Activated CD4-positive, alpha-beta memory T cell treated with anti-CD3 and anti-CD28 coated beads for 36 hours (primary cell): Measurements from ENCODE around the gene TMEM108. TPM values are rescaled to one million over a fixed set of nuclear protein-coding genes. Genes with fewer than 3 reads are reported as not detected.
A peak's percentile ranks its signal among the peaks of the same experiment; 100 is the strongest.

Source experiments
- CTCF ChIA-PET: fragments of 350-600 bp; sonication (Branson Sonifier 250); formaldehyde crosslinking; loops from one replicate; lab custom pipeline; 2021; ENCODE audit warnings: antibody characterized with exemption, inconsistent platforms; lab: Charles Lee
- POLR2A ChIA-PET: fragments of 350-600 bp; sonication (Branson Sonifier 250); formaldehyde crosslinking; loops from one replicate; lab custom pipeline; 2021; ENCODE audit warnings: antibody characterized with exemption; lab: Charles Lee
- DNase-seq: peaks from one replicate; pipeline ENCODE4 v3.0.0-alpha.2; 2020
- H3K27ac Mint-ChIP-seq: one replicate; pipeline ENCODE4 v1.8.0; 2021; ENCODE audit warnings: mixed read lengths
- H3K27me3 Mint-ChIP-seq: one replicate; pipeline ENCODE4 v1.8.0; 2021; ENCODE audit warnings: mixed read lengths
- H3K36me3 Mint-ChIP-seq: one replicate; pipeline ENCODE4 v1.8.0; 2021; ENCODE audit warnings: mixed read lengths
- H3K4me1 Mint-ChIP-seq: one replicate; pipeline ENCODE4 v1.8.0; 2021; ENCODE audit warnings: low read depth, mixed read lengths
- H3K4me3 Mint-ChIP-seq: one replicate; pipeline ENCODE4 v1.8.0; 2021; ENCODE audit warnings: mild to moderate bottlenecking, mixed read lengths
- H3K9me3 Mint-ChIP-seq: one replicate; pipeline ENCODE4 v1.8.0; 2021; ENCODE audit warnings: mixed read lengths
- intact Hi-C: fragments of 100-400 bp; cut with micrococcal nuclease; formaldehyde crosslinking; loops from one replicate; pipeline ENCODE4 v1.15.1; 2023
- total RNA-seq, 2 experiments: library from RNA; stranded (reverse); gene quantifications; one replicate each; pipeline ENCODE4 v1.2.3, GENCODE V29; 2021

The TMEM108 gene
- total RNA-seq, 2 experiments from 2014 or later = not detected

DNA sequence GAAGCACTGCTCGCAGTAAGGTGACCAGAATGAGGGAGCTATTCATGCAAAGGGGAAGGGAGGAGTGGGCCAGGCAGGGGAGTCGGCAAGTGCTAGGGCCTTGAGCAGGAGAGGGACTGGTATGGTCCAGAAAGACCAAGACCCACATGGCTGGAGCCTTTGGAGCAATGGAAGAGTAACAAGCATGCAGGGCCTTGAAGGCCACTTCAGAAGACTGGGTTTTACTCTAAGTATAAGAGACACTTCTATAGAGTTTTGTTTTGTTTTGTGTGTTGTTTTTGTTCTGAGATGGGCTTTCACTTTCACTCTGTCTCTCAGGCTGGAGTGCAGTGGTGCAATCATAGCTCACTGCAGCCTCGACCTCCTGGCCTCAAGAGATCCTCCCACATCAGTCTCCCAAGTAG, 403.7 kb downstream of the TMEM108 start:
- Mint-ChIP-seq H3K36me3 (peaks cover 1% of the 10 kb centered on the region), H3K4me3 (peak overlapping the region; percentile 48), H3K9me3 (peaks cover 8% of the 10 kb centered on the region), H3K27me3 (no peaks in the 10 kb centered on the region), H3K27ac (peak overlapping the region; percentile 47), H3K4me1 (peaks cover 35% of the 10 kb centered on the region)
- intact Hi-C loops = loop anchor here (1.0 to 10.0 kb wide), 8 partner anchors 19 to 850 kb away; partner anchors contain the start of genes ACAD11, CDV3 and SRPRB
- ChIA-PET POLR2A (interaction anchor here (0.7 to 1.1 kb wide), 3 partner anchors 15 to 132 kb away, joined by 3 to 4 read pairs (median 3); no protein-coding TSS in a partner anchor), CTCF (interaction anchor here (0.9 to 1.3 kb wide), 2 partner anchors 18 to 715 kb away, joined by 4 to 6 read pairs; no protein-coding TSS in a partner anchor)
- peak; percentile 43 for DNase-seq

DNA sequence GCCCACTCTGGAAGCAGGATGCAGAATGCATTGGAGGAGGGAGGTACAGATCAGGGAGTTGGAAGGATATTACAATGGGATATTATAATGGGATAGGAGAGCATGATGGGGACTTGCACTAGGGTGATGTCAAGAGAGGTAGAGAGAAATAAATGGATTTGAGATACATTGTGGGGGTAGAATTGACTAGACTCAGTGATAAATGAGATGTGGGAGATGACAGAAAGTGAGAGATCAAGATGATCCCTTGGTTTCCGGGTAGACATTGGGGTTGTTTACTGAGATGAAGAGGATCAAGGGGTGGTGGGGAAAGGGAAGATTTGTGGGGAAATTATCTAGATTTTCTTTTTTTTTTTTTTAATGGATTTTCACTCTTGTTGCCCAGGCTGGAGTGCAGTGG, 404.3 kb downstream of the TMEM108 start:
- peak overlapping the region; percentile 47 for H3K27ac Mint-ChIP-seq
- no peak overlapping the region for H3K4me3 Mint-ChIP-seq
- peaks cover 1% of the 10 kb centered on the region for H3K36me3 Mint-ChIP-seq
- H3K27me3 Mint-ChIP-seq = no peaks in the 10 kb centered on the region
- intact Hi-C loops = loop anchor here (1.0 to 10.0 kb wide), 8 partner anchors 18 to 850 kb away; partner anchors contain the start of genes ACAD11, CDV3 and SRPRB
- peaks cover 37% of the 10 kb centered on the region for H3K4me1 Mint-ChIP-seq
- CTCF ChIA-PET = interaction anchor here (1.3 to 1.7 kb wide), 2 partner anchors 133 to 716 kb away, joined by 4 to 14 read pairs; no protein-coding TSS in a partner anchor
- POLR2A ChIA-PET = interaction anchor here (1.1 kb wide), 1 partner anchor 14 kb away, joined by 3 read pairs; no protein-coding TSS in a partner anchor
- DNase-seq = no peak
- H3K9me3 Mint-ChIP-seq = peaks cover 8% of the 10 kb centered on the region

DNA sequence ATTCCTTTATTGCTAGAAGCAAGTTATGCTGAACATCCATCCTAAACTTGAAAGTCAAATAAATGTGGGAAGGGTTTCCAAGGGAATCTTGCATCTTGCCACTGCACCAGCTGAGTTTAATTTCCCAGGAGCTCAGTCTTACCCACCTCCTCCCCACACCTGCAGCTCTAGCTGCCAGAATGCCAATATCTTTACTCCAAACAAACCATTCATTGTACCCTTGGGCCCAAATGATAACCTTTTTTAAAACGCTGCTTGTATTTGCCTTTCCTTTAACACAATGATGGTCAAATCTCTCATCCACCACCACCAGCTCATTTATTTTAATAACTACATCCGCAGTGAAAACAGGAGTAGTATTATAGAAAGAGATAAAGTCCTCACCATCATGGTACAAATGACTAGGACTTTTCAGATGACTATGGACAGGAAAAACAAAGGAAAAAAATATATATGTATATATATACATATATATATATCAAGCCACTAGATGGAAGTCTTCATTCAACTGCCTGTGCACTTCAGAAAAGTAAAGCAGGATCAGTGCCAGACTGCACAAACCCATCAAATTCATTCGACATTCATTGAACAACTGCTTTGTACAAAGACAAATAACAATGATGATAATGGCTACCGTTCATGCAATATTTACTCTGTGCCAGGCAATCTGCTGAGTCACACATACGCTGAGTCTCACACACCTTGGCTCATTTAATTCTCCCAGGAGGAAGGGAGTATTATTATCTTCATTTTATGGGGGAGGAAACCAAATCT, 405.6 kb downstream of the TMEM108 start:
- Mint-ChIP-seq H3K4me1 (peaks cover 49% of the 10 kb centered on the region), H3K27me3 (no peaks in the 10 kb centered on the region), H3K9me3 (peaks cover 8% of the 10 kb centered on the region), H3K4me3 (no peak overlapping the region), H3K36me3 (peaks cover 1% of the 10 kb centered on the region), H3K27ac (peak overlapping the region; percentile 59)
- ChIA-PET POLR2A (interaction anchor here (1.1 to 1.5 kb wide), 2 partner anchors 49 to 131 kb away, joined by 3 to 15 read pairs; no protein-coding TSS in a partner anchor), CTCF (interaction anchor here (0.7 to 1.7 kb wide), 11 partner anchors 13 to 717 kb away, joined by 3 to 14 read pairs (median 4); partner anchors contain the start of gene CDV3)
- intact Hi-C loops = loop anchor here (2.0 to 10.0 kb wide), 4 partner anchors 17 to 848 kb away; partner anchors contain the start of gene ACAD11
- no peak for DNase-seq

DNA sequence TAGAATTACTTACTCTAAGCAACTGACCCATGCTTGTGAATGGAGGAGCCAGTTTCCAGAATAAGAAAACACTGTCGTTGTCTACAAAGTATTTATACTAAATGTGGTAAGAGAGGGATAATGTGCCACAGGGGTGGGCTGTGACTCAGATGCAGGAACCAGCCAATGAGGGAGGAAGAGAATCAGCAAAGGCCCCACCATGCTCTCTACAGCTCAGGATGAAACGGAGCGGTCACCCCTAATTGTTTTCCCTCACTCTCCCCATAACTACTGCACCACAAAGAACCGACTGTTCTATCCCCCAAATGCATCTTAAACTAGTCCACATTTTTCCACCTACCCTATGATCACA, 406.2 kb downstream of the TMEM108 start:
- peaks cover 1% of the 10 kb centered on the region for H3K36me3 Mint-ChIP-seq
- no peak overlapping the region for H3K27ac Mint-ChIP-seq
- H3K4me1 Mint-ChIP-seq = peaks cover 55% of the 10 kb centered on the region
- POLR2A ChIA-PET = interaction anchor here (1.0 to 1.5 kb wide), 3 partner anchors 48 to 130 kb away, joined by 3 to 15 read pairs (median 3); no protein-coding TSS in a partner anchor
- no peaks in the 10 kb centered on the region for H3K27me3 Mint-ChIP-seq
- peaks cover 5% of the 10 kb centered on the region for H3K9me3 Mint-ChIP-seq
- intact Hi-C loops = loop anchor here (5.0 to 10.0 kb wide), 3 partner anchors 480 to 848 kb away; partner anchors contain the start of gene ACAD11
- DNase-seq = no peak
- CTCF ChIA-PET = interaction anchor here (1.0 to 1.7 kb wide), 5 partner anchors 31 to 205 kb away, joined by 3 to 14 read pairs (median 4); no protein-coding TSS in a partner anchor
- H3K4me3 Mint-ChIP-seq = no peak overlapping the region

DNA sequence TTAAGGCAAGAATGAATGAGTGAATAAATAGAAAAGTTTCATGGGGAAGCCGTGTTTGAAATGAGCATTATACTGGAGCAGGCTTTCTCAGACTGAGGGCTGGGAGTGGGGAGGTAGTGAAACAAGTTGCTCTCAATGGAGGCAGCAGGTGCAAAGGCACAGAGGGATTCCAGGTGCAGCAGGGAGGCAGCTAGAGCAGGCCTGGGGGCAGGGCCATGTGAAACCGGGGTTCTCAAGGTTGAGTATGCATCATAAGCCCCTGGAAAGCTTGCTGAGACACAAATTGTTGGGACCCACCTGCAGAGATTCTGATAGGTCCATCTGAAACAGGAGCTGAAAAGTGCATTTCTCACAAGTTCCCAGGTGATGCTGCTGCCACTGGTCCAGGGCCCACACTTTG, 406.9 kb downstream of the TMEM108 start:
- ChIA-PET CTCF (interaction anchor here (1.1 to 1.6 kb wide), 2 partner anchors 127 to 134 kb away, joined by 4 to 5 read pairs; no protein-coding TSS in a partner anchor), POLR2A (interaction anchor here (1.0 to 1.1 kb wide), 2 partner anchors 129 to 131 kb away, joined by 3 read pairs; no protein-coding TSS in a partner anchor)
- Mint-ChIP-seq H3K4me3 (no peak overlapping the region), H3K27me3 (no peaks in the 10 kb centered on the region), H3K9me3 (no peaks in the 10 kb centered on the region), H3K4me1 (peaks cover 60% of the 10 kb centered on the region), H3K36me3 (no peaks in the 10 kb centered on the region), H3K27ac (no peak overlapping the region)
- DNase-seq = no peak
- intact Hi-C loops = loop anchor here (10.0 kb wide), 2 partner anchors 480 to 790 kb away; partner anchors contain the start of gene ACAD11
